OCI-LY3 (cell line): ENCODE measurements around the gene NAA16.
"Not testable (repeated sequence)": the region's sequence is repeated elsewhere in the genome, so short reads cannot be mapped to it uniquely, and the experiment has no call there.

Experiments
- CTCF ChIP-seq: fragments of 200-600, 300-600 bp; sonication (generic); IDR thresholded peaks from 2 replicates; pipeline ENCODE4 v1.5.1; 2014; ENCODE audit warnings: antibody characterized with exemption, low read length, low read depth
- EZH2phosphoT487 ChIP-seq: fragments of 200-600 bp; shearing (Covaris generic); IDR thresholded peaks from 2 replicates; pipeline ENCODE4 v1.6.1; 2018; ENCODE audit warnings: antibody characterized with exemption, mixed run types, low read depth

- TF ChIP-seq CTCF, EZH2phosphoT487: not testable (repeated sequence)
Measured at GRCh38 chr13:41421983-41422382, 110.9 kb downstream of the NAA16 start.
